H1 (cell line): Measurements from ENCODE around the gene RYR3. TPM values are rescaled to one million over a fixed set of nuclear protein-coding genes. Genes with fewer than 3 reads are reported as not detected.
A peak's percentile ranks its signal among the peaks of the same experiment; 100 is the strongest.

Experiments used
- CTCF ChIA-PET: fragments of 300-600 bp; sonication (Branson Sonifier 250); formaldehyde crosslinking; loops from one replicate; lab custom pipeline; 2021; ENCODE audit not compliant: partially characterized antibody; lab: Charles Lee
- POLR2A ChIA-PET: fragments of 300-600 bp; sonication (Branson Sonifier 250); formaldehyde crosslinking; loops from one replicate; lab custom pipeline; 2021; ENCODE audit warnings: inconsistent platforms; ENCODE audit not compliant: partially characterized antibody; lab: Charles Lee
- DNase-seq, 2 experiments: peaks; one replicate each; pipeline versions ENCODE4 v3.0.0 to v3.0.0-alpha.2; 2010 to 2022; ENCODE audit warnings: low spot score in 2 of 2, low read depth in 1 of 2, mixed read lengths in 1 of 2
- FAIRE-seq: peaks from 2 replicates; lab custom pipeline; 2011; peaks lifted over from hg19 to GRCh38; lab: Jason Lieb, UNC
- H2AFZ ChIP-seq: 2 replicates; pipeline ENCODE4 v1.8.1; 2012; ENCODE audit warnings: low read length, inconsistent platforms
- H2AK5ac ChIP-seq: 2 replicates; pipeline ENCODE4 v1.6.1; 2013; ENCODE audit warnings: low read depth, low read length
- H2BK120ac ChIP-seq: replicated peaks from 2 replicates; pipeline ENCODE3; 2013; ENCODE audit warnings: low read depth, low read length, inconsistent platforms
- H2BK12ac ChIP-seq: 2 replicates; pipeline ENCODE4 v1.6.1; 2013; ENCODE audit warnings: low read depth, low read length
- H2BK15ac ChIP-seq: 2 replicates; pipeline ENCODE4 v1.6.1; 2013; ENCODE audit warnings: low read length
- H2BK20ac ChIP-seq: 2 replicates; pipeline ENCODE4 v1.6.1; 2013; ENCODE audit warnings: low read length
- H2BK5ac ChIP-seq: 2 replicates; pipeline ENCODE4 v1.6.1; 2013; ENCODE audit warnings: low read depth, low read length
- H3K14ac ChIP-seq: 2 replicates; pipeline ENCODE4 v1.6.1; 2013; ENCODE audit warnings: inconsistent platforms; ENCODE audit not compliant: insufficient read length
- H3K18ac ChIP-seq: 2 replicates; pipeline ENCODE4 v1.6.1; 2013; ENCODE audit warnings: low read length; ENCODE audit errors: extremely low read depth
- H3K23ac ChIP-seq: 2 replicates; pipeline ENCODE4 v1.6.1; 2013; ENCODE audit warnings: inconsistent platforms; ENCODE audit not compliant: insufficient read length
- H3K23me2 ChIP-seq: 2 replicates; pipeline ENCODE4 v1.6.1; 2013; ENCODE audit warnings: low read depth, low read length
- H3K27ac ChIP-seq: 2 replicates; pipeline ENCODE4 v1.6.1; 2011; ENCODE audit warnings: low read depth, low read length, inconsistent platforms
- H3K27me3 ChIP-seq, 4 experiments: replicated peaks in 1 of 4; 1 replicate in 1 of 4; 2 replicates in 3 of 4; pipeline versions ENCODE4 v1.6.1 to v1.8.1; 2011 to 2013; ENCODE audit warnings: low read length in 3 of 4, mild to moderate bottlenecking in 3 of 4, inconsistent platforms in 2 of 4, mixed read lengths in 2 of 4, moderate library complexity in 1 of 4; ENCODE audit not compliant: control insufficient read depth in 3 of 4, insufficient read depth in 3 of 4; ENCODE audit errors: extremely low read depth in 1 of 4
- H3K36me3 ChIP-seq, 4 experiments: 2 replicates each; pipeline versions ENCODE4 v1.6.1 to v1.8.1; 2011 to 2013; ENCODE audit warnings: mild to moderate bottlenecking in 4 of 4, low read length in 3 of 4, moderate library complexity in 2 of 4, control low read depth in 1 of 4, inconsistent platforms in 1 of 4; ENCODE audit not compliant: insufficient read depth in 4 of 4, control insufficient read depth in 2 of 4
- H3K4ac ChIP-seq: replicated peaks from 2 replicates; pipeline ENCODE3; 2013; ENCODE audit warnings: low read length, low read depth, mixed read lengths, inconsistent platforms; ENCODE audit not compliant: insufficient read length
- H3K4me1 ChIP-seq, 4 experiments: replicated peaks in 1 of 4; 1 replicate in 1 of 4; 2 replicates in 3 of 4; pipeline versions ENCODE4 v1.6.1 to v1.8.1; 2011 to 2013; ENCODE audit warnings: low read length in 3 of 4, inconsistent platforms in 2 of 4, mixed read lengths in 1 of 4; ENCODE audit not compliant: insufficient read depth in 4 of 4, control insufficient read depth in 3 of 4
- H3K4me2 ChIP-seq, 2 experiments: 2 replicates each; pipeline versions ENCODE4 v1.6.1 to v1.8.1; 2011 to 2013; ENCODE audit warnings: low read depth in 2 of 2, low read length in 2 of 2, control low read depth in 1 of 2, inconsistent platforms in 1 of 2, mild to moderate bottlenecking in 1 of 2; ENCODE audit not compliant: insufficient read depth in 1 of 2
- H3K4me3 ChIP-seq, 4 experiments: fragments of 200-600, 300-600 bp in 1 of 4; sonication (generic), shearing (Covaris generic), sonication (Bioruptor Twin) in 1 of 4; 2 replicates each; pipeline versions ENCODE4 v1.5.1 to v1.8.1; 2011 to 2016; ENCODE audit warnings: low read length in 4 of 4, low read depth in 3 of 4, control low read depth in 2 of 4, inconsistent platforms in 2 of 4, mild to moderate bottlenecking in 2 of 4, mixed read lengths in 1 of 4, moderate library complexity in 1 of 4; ENCODE audit not compliant: insufficient read depth in 2 of 4; ENCODE audit errors: extremely low read depth in 1 of 4
- H3K56ac ChIP-seq: replicated peaks from 2 replicates; pipeline ENCODE3; 2013; ENCODE audit warnings: low read depth, mild to moderate bottlenecking, mixed read lengths, low read length, inconsistent platforms; ENCODE audit not compliant: insufficient read length
- H3K79me1 ChIP-seq: 2 replicates; pipeline ENCODE4 v1.6.1; 2013; ENCODE audit warnings: low read depth, low read length, control low read depth
- H3K79me2 ChIP-seq, 2 experiments: 2 replicates each; pipeline versions ENCODE4 v1.6.1 to v1.8.1; 2012 to 2013; ENCODE audit warnings: low read length in 2 of 2, mild to moderate bottlenecking in 2 of 2, inconsistent platforms in 1 of 2; ENCODE audit not compliant: insufficient read depth in 2 of 2, control insufficient read depth in 1 of 2
- H3K9ac ChIP-seq, 4 experiments: replicated peaks in 1 of 4; 1 replicate in 1 of 4; 2 replicates in 3 of 4; pipeline versions ENCODE4 v1.6.1 to v1.8.1; 2011 to 2013; ENCODE audit warnings: low read depth in 3 of 4, low read length in 3 of 4, control low read depth in 2 of 4, mild to moderate bottlenecking in 2 of 4, moderate library complexity in 2 of 4, inconsistent platforms in 1 of 4; ENCODE audit errors: extremely low read depth in 1 of 4
- H3K9me3 ChIP-seq, 2 experiments: 2 replicates each; pipeline versions ENCODE4 v1.6.1 to v1.8.1; 2012 to 2013; ENCODE audit warnings: mild to moderate bottlenecking in 2 of 2, moderate library complexity in 2 of 2, control low read depth in 1 of 2, inconsistent platforms in 1 of 2, low read depth in 1 of 2, low read length in 1 of 2, mixed read lengths in 1 of 2; ENCODE audit not compliant: insufficient read depth in 2 of 2
- H4K20me1 ChIP-seq, 2 experiments: replicated peaks in 1 of 2; 2 replicates each; pipeline versions ENCODE3 to v1.8.1; 2011 to 2013; ENCODE audit warnings: inconsistent platforms in 2 of 2, low read length in 2 of 2, mild to moderate bottlenecking in 1 of 2; ENCODE audit not compliant: insufficient read depth in 2 of 2, control insufficient read depth in 1 of 2
- H4K5ac ChIP-seq: 2 replicates; pipeline ENCODE4 v1.6.1; 2013; ENCODE audit warnings: low read length, low read depth, mixed read lengths, inconsistent platforms; ENCODE audit not compliant: insufficient read length
- H4K8ac ChIP-seq: 2 replicates; pipeline ENCODE4 v1.8.0; 2013; ENCODE audit warnings: mild to moderate bottlenecking, moderate library complexity, low read length, inconsistent platforms; ENCODE audit not compliant: insufficient read depth; ENCODE audit errors: extremely low read depth
- H4K91ac ChIP-seq: replicated peaks from 2 replicates; pipeline ENCODE3; 2013; ENCODE audit warnings: low read length, mixed read lengths, inconsistent platforms; ENCODE audit not compliant: insufficient read length
- CTBP2 ChIP-seq: IDR thresholded peaks from 2 replicates; pipeline ENCODE4 v1.7.0; 2011; ENCODE audit warnings: borderline replicate concordance, mild to moderate bottlenecking, moderate library complexity, mixed read lengths, low read length; ENCODE audit not compliant: insufficient read depth, insufficient read length
- MAX ChIP-seq: IDR thresholded peaks from 2 replicates; pipeline ENCODE4 v1.6.1; 2012; ENCODE audit warnings: inconsistent platforms
- RNF2 ChIP-seq: fragments of 200-900, 300-1000 bp; sonication (generic); IDR thresholded peaks from 2 replicates; pipeline ENCODE4 v1.7.1; 2016; ENCODE audit warnings: borderline replicate concordance, low read depth, mild to moderate bottlenecking, antibody characterized with exemption, low read length; ENCODE audit not compliant: poor library complexity, severe bottlenecking; ENCODE audit errors: missing control alignments
- RXRA ChIP-seq: IDR thresholded peaks from 2 replicates; pipeline ENCODE4 v1.6.1; 2011; ENCODE audit warnings: low read depth, mild to moderate bottlenecking, low read length, moderate library complexity; ENCODE audit not compliant: insufficient read depth
- YY1 ChIP-seq: IDR thresholded peaks from 2 replicates; pipeline ENCODE4 v1.6.1; 2011; ENCODE audit warnings: low read depth, mild to moderate bottlenecking, low read length
- WGBS, 2 experiments: shearing (Covaris generic) in 1 of 2; methylation state at CpG; one replicate each; pipeline versions ENCODE4 v1.1.6 to v1.1.7; 2013 to 2015; ENCODE audit warnings: low lambda C conversion rate in 2 of 2, mixed read lengths in 2 of 2, inconsistent platforms in 1 of 2, low coverage in 1 of 2, missing lambda C conversion rate in 1 of 2; ENCODE audit not compliant: insufficient replicate concordance in 2 of 2, insufficient coverage in 1 of 2, insufficient read length in 1 of 2; ENCODE audit errors: extremely low coverage in 1 of 2, missing lambda C conversion rate in 1 of 2; 5-methylcytosine and 5-hydroxymethylcytosine counted together
- polyA plus RNA-seq, 7 experiments: library from polyadenylated mRNA; depleted of rRNA in 3 of 7; stranded (reverse) in 5 of 7; unstranded in 2 of 7; fragments of >200 nt in 5 of 7; fragments of 200-250 nt in 2 of 7; gene quantifications; 1 replicate in 5 of 7; 2 replicates in 1 of 7; 4 replicates in 1 of 7; pipeline versions ENCODE4 v1.2.1 to v1.2.3, GENCODE V29; 2011 to 2013; ENCODE audit warnings: missing spikeins in 2 of 7, mixed read lengths in 2 of 7
- total RNA-seq: library from RNA; stranded (reverse); fragmentation: NEBNext Ultra II Directional; extraction: Animal tissue kit (Norgen Biotek cat#: 25700); gene quantifications from 2 replicates; pipeline ENCODE4 v1.2.1, GENCODE V29; 2021

Gene RYR3
- total and polyA plus RNA-seq, 2 of the 8 experiments (the other 6 are each of a cell fraction or from before 2014, with no cell fraction given): 0.33 to 3.4 TPM

GRCh38 chr15:33801954-33802353 is 491.2 kb downstream of the RYR3 start:
- H2AK5ac ChIP-seq: no peak overlapping the region
- TF ChIP-seq RXRA: no peak
- TF ChIP-seq CTBP2: no peak
- no peak for TF ChIP-seq YY1
- TF ChIP-seq RNF2: no peak
- TF ChIP-seq MAX: no peak
- TF ChIP-seq, all 59 proteins: peak for 0
- H3K4me3 ChIP-seq: no peak overlapping the region
- no peak overlapping the region for H3K9ac ChIP-seq
- no peak overlapping the region for H2BK120ac ChIP-seq
- no peak overlapping the region for H3K18ac ChIP-seq
- 94% methylated on average over 2 of the region's 2 CpGs; no CpG with 5 or more reads in 1 of the 2 experiments for WGBS, 2 experiments
- no peaks in the 10 kb centered on the region for H3K23me2 ChIP-seq
- 0 out of 2 replicates have a peak overlapping the region, but pooled peaks have one; percentile 12 for H2AFZ ChIP-seq
- no peaks in the 10 kb centered on the region for H3K79me1 ChIP-seq
- no peak overlapping the region for H2BK5ac ChIP-seq
- no peaks in the 10 kb centered on the region for H3K27me3 ChIP-seq
- ChIA-PET POLR2A (interaction anchor here (1.4 kb wide), 1 partner anchor 9 kb away, joined by 4 read pairs; no protein-coding TSS in a partner anchor), CTCF (interaction anchor here (1.0 to 1.1 kb wide), 2 partner anchors 28 to 64 kb away, joined by 3 to 4 read pairs; no protein-coding TSS in a partner anchor)
- no peak overlapping the region for H3K23ac ChIP-seq
- no peak overlapping the region for H2BK12ac ChIP-seq
- no peak overlapping the region for H3K27ac ChIP-seq
- H3K4ac ChIP-seq: no peak overlapping the region
- H4K8ac ChIP-seq: no peak overlapping the region
- H2BK20ac ChIP-seq: no peak overlapping the region
- no peaks in the 10 kb centered on the region for H3K79me2 ChIP-seq
- DNase-seq (no peak), FAIRE-seq (no peak)
- H4K91ac ChIP-seq: no peak overlapping the region
- no peak overlapping the region for H3K14ac ChIP-seq
- H4K5ac ChIP-seq: no peak overlapping the region
- no peaks in the 10 kb centered on the region for H3K9me3 ChIP-seq
- H2BK15ac ChIP-seq: no peak overlapping the region
- no peaks in the 10 kb centered on the region for H3K36me3 ChIP-seq
- no peaks in the 10 kb centered on the region for H4K20me1 ChIP-seq
- H3K4me1 ChIP-seq: no peaks in the 10 kb centered on the region
- no peak overlapping the region for H3K4me2 ChIP-seq
- H3K56ac ChIP-seq: no peak overlapping the region
